Measurements from ENCODE around the gene RAP1A. TPM values are rescaled to one million over a fixed set of nuclear protein-coding genes. Genes with fewer than 3 reads are reported as not detected.

RAP1A gene
- polyA plus RNA-seq, 1 donor (not counting 4 experiments of a cell fraction or from before 2014, with no cell fraction given): 70.3 TPM

DNA sequence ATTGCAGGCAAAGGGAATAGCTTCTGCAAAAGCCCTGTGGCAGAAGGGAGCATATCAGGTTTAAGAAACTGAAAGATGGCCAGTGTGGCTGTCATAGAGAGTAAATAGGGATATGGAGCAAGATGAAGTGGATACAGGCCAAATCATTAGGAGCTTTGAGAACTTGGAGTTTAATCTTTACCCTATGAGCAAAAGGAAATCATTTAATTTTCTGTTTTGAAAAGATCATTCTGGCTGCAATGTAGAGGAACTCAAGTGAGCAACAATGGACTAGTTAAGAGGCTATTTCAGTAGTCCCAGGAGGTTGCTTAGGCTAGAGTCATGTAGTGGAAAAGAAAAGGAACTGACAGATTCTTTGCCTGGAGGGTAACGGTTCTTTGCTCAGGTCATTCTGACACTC is 47.2 kb downstream of the RAP1A start:
- no peak for TF ChIP-seq EZH2 (IDR thresholded peaks at IDR 0.05; ENCODE audit: low read length)
- no peak for TF ChIP-seq CTCF (optimal IDR thresholded peaks at IDR 0.05 in 1 of 3, IDR thresholded peaks at IDR 0.05 in 1 of 3, conservative IDR thresholded peaks at IDR 0.05 in 1 of 3; ENCODE audit: extremely low read depth in 1 of 3, insufficient read depth in 2 of 3, low read length in 3 of 3)

DNA sequence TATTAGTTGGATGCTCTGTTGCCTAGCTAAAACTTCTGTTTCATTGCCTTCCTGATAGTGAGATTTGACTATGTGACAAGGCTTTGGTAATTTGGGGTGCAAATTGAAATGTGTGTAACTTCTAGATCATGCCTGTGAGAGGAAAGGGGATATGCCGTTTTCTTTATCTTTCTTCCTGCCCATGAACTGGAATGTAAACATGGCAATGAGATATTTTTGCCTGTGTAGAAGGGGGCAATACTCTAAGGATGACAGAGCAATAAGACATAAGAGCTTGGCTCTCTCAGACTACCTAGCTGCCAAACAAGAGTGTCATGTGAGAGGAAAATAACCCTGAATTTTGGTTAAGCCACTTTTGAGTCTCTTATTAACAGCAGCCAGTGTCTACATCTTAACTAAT is 49.7 kb downstream of the RAP1A start:
- FAIRE-seq (no peak), DNase-seq (ENCODE audit: low read depth, low spot score) (no peak)
- peaks cover 3% of the 10 kb centered on the region for H4K20me1 ChIP-seq (ENCODE audit: control insufficient read depth, extremely low read depth, insufficient read depth, low read length)
- dilution Hi-C loops (cut with MboI; ENCODE audit: extremely low pct_ligation_motif_present, low sequenced_read_pairs): no loop called here
- peaks cover 0 to 2% of the 10 kb centered on the region in 2 experiments for H3K36me3 ChIP-seq (ENCODE audit: control insufficient read depth in 2 of 2, extremely low read depth in 1 of 2, insufficient read depth in 2 of 2, low read length in 2 of 2)
- H3K27ac ChIP-seq (ENCODE audit: control insufficient read depth, insufficient read depth, low read length): no peak overlapping the region
- H3K9me1 ChIP-seq (ENCODE audit: control insufficient read depth, extremely low read depth, insufficient read depth, low read length): no peaks in the 10 kb centered on the region
- H2AFZ ChIP-seq (ENCODE audit: control insufficient read depth, low read length): no peak overlapping the region
- no peak overlapping the region for H3K4me3 ChIP-seq (ENCODE audit: control insufficient read depth in 2 of 3, extremely low read depth in 1 of 3, insufficient read depth in 2 of 3, low read depth in 1 of 3, low read length in 3 of 3)
- no peaks in the 10 kb centered on the region for H3K27me3 ChIP-seq (ENCODE audit: control insufficient read depth, extremely low read depth, insufficient read depth, low read length)
- peaks cover 38% of the 10 kb centered on the region for H3K79me2 ChIP-seq (ENCODE audit: control insufficient read depth, insufficient read depth, low read length)
- no peak for TF ChIP-seq CTCF (optimal IDR thresholded peaks at IDR 0.05 in 1 of 3, IDR thresholded peaks at IDR 0.05 in 1 of 3, conservative IDR thresholded peaks at IDR 0.05 in 1 of 3; ENCODE audit: extremely low read depth in 1 of 3, insufficient read depth in 2 of 3, low read length in 3 of 3)
- no peak for TF ChIP-seq EZH2 (IDR thresholded peaks at IDR 0.05; ENCODE audit: low read length)
- no peak overlapping the region for H3K9ac ChIP-seq (ENCODE audit: control insufficient read depth, extremely low read depth, insufficient read depth, low read length)
- H3K4me1 ChIP-seq (ENCODE audit: control insufficient read depth, extremely low read depth, insufficient read depth, low read length): no peaks in the 10 kb centered on the region
- H3K4me2 ChIP-seq (ENCODE audit: control insufficient read depth, extremely low read depth, insufficient read depth, low read depth, low read length): no peak overlapping the region
- no peaks in the 10 kb centered on the region for H3K9me3 ChIP-seq (ENCODE audit: control insufficient read depth, low read depth, low read length)

More for the DNA sequence above, 47.2 kb downstream of the RAP1A start:
- Histone ChIP-seq H3K9me1 (ENCODE audit: control insufficient read depth, extremely low read depth, insufficient read depth, low read length) (no peaks in the 10 kb centered on the region), H3K9me3 (ENCODE audit: control insufficient read depth, low read depth, low read length) (no peaks in the 10 kb centered on the region), H3K79me2 (ENCODE audit: control insufficient read depth, insufficient read depth, low read length) (peaks cover 30% of the 10 kb centered on the region), H3K4me3 (ENCODE audit: control insufficient read depth in 2 of 3, extremely low read depth in 1 of 3, insufficient read depth in 2 of 3, low read depth in 1 of 3, low read length in 3 of 3) (no peak overlapping the region), H4K20me1 (ENCODE audit: control insufficient read depth, extremely low read depth, insufficient read depth, low read length) (peaks cover 3% of the 10 kb centered on the region), H3K9ac (ENCODE audit: control insufficient read depth, extremely low read depth, insufficient read depth, low read length) (no peak overlapping the region), H2AFZ (ENCODE audit: control insufficient read depth, low read length) (no peak overlapping the region), H3K4me1 (ENCODE audit: control insufficient read depth, extremely low read depth, insufficient read depth, low read length) (no peaks in the 10 kb centered on the region), H3K36me3 (ENCODE audit: control insufficient read depth in 2 of 2, extremely low read depth in 1 of 2, insufficient read depth in 2 of 2, low read length in 2 of 2) (peaks cover 0 to 2% of the 10 kb centered on the region in 2 experiments), H3K4me2 (ENCODE audit: control insufficient read depth, extremely low read depth, insufficient read depth, low read depth, low read length) (no peak overlapping the region), H3K27me3 (ENCODE audit: control insufficient read depth, extremely low read depth, insufficient read depth, low read length) (no peaks in the 10 kb centered on the region), H3K27ac (ENCODE audit: control insufficient read depth, insufficient read depth, low read length) (no peak overlapping the region)
- DNase-seq (ENCODE audit: low read depth, low spot score) (no peak), FAIRE-seq (no peak)
- dilution Hi-C loops (cut with MboI; ENCODE audit: extremely low pct_ligation_motif_present, low sequenced_read_pairs): no loop called here
